G401 (cell line): Measurements from ENCODE around the gene RPL6. TPM values are rescaled to one million over a fixed set of nuclear protein-coding genes. Genes with fewer than 3 reads are reported as not detected.
"Not testable (repeated sequence)": the region's sequence is repeated elsewhere in the genome, so short reads cannot be mapped to it uniquely, and the experiment has no call there.

Experiments used
- DNase-seq: peaks from one replicate; pipeline ENCODE4 v3.0.0-alpha.2; 2015; ENCODE audit warnings: low spot score
- in situ Hi-C: cut with HindIII; loops from 2 replicates; pipeline ENCODE4 v1.10.0; 2016; ENCODE audit warnings: low sequenced_read_pairs, mixed read lengths
- total RNA-seq: library from RNA; depleted of rRNA; stranded (reverse); fragments of >200 nt; shearing (Covaris generic); gene quantifications from 2 replicates; pipeline ENCODE4 v1.2.3, GENCODE V29; 2014

RPL6 gene
- total RNA-seq, 1 experiment from 2014 or later: 2,919 TPM

GRCh38 chr12:112421363-112421762 lies 12.0 kb upstream of the RPL6 start:
- no peak for DNase-seq
- in situ Hi-C loops: no loop called here

- in situ Hi-C loops: no loop called here
Measured at GRCh38 chr12:112420740-112421139, 11.3 kb upstream of the RPL6 start.

GRCh38 chr12:112419297-112420133 lies 10.1 kb upstream of the RPL6 start:
- in situ Hi-C loops: no loop called here

More at GRCh38 chr12:112420740-112421139, 11.3 kb upstream of the RPL6 start:
- DNase-seq: no peak

GRCh38 chr12:112418608-112419296 lies 9.3 kb upstream of the RPL6 start, which contains the start of gene PTPN11:
PTPN11 (plus strand) TSS chr12:112418947; CDS start chr12:112419112, 165 bp downstream.
- in situ Hi-C loops: no loop called here
- DNase-seq: peak; percentile 80

More at GRCh38 chr12:112419297-112420133, 10.1 kb upstream of the RPL6 start:
- no peak for DNase-seq

GRCh38 chr12:112418273-112418607 lies 8.8 kb upstream of the RPL6 start:
- in situ Hi-C loops: no loop called here
- DNase-seq: no peak

- in situ Hi-C loops: not testable (repeated sequence)
Measured at GRCh38 chr12:112415457-112415856, 6.1 kb upstream of the RPL6 start.

GRCh38 chr12:112413855-112414625 lies 4.6 kb upstream of the RPL6 start:
- no peak for DNase-seq
- in situ Hi-C loops: no loop called here

More at GRCh38 chr12:112415457-112415856, 6.1 kb upstream of the RPL6 start:
- DNase-seq: not testable (repeated sequence)

- no peak for DNase-seq
- in situ Hi-C loops: no loop called here
Measured at GRCh38 chr12:112409906-112410244, 470 bp upstream of the RPL6 start.

- in situ Hi-C loops: no loop called here
- no peak for DNase-seq
Measured at GRCh38 chr12:112408621-112409020, 784 bp downstream of the RPL6 start.

GRCh38 chr12:112407683-112408082 lies 1.7 kb downstream of the RPL6 start:
- DNase-seq, in situ Hi-C loops: not testable (repeated sequence)

GRCh38 chr12:112406519-112407488 lies 2.6 kb downstream of the RPL6 start:
- in situ Hi-C loops: no loop called here
- no peak for DNase-seq

GRCh38 chr12:112401903-112402498 lies 7.4 kb downstream of the RPL6 start:
- in situ Hi-C loops: no loop called here
- DNase-seq: no peak

GRCh38 chr12:112401054-112401453 lies 8.4 kb downstream of the RPL6 start:
- no peak for DNase-seq
- in situ Hi-C loops: no loop called here

GRCh38 chr12:112393328-112393727 lies 16.1 kb downstream of the RPL6 start:
- in situ Hi-C loops: loop anchor here (10.0 kb wide), 1 partner anchor 199 kb away; no protein-coding TSS in a partner anchor
- no peak for DNase-seq

- in situ Hi-C loops: loop anchor here (10.0 kb wide), 1 partner anchor 195 kb away; no protein-coding TSS in a partner anchor
- DNase-seq: not testable (repeated sequence)
Measured at GRCh38 chr12:112389922-112390654, 19.3 kb downstream of the RPL6 start.

- in situ Hi-C loops: no loop called here
- no peak for DNase-seq
Measured at GRCh38 chr12:112389228-112389627, 20.2 kb downstream of the RPL6 start.

GRCh38 chr12:112386726-112387125 lies 22.7 kb downstream of the RPL6 start:
- no peak for DNase-seq
- in situ Hi-C loops: no loop called here
